GM12892 (cell line): ENCODE measurements around the gene CRMP1.

Source experiments
- POLR2A ChIP-seq: IDR thresholded peaks from 2 replicates; pipeline ENCODE4 v1.6.1; 2011; ENCODE audit warnings: low read depth, low read length, control low read depth
- POLR2AphosphoS5 ChIP-seq: IDR thresholded peaks from 2 replicates; pipeline ENCODE4 v1.6.1; 2011; ENCODE audit warnings: low read depth, low read length, control low read depth
- TAF1 ChIP-seq: IDR thresholded peaks from 2 replicates; pipeline ENCODE4 v1.6.1; 2011; ENCODE audit warnings: low read depth, mild to moderate bottlenecking, control low read depth, low read length, borderline replicate concordance

DNA sequence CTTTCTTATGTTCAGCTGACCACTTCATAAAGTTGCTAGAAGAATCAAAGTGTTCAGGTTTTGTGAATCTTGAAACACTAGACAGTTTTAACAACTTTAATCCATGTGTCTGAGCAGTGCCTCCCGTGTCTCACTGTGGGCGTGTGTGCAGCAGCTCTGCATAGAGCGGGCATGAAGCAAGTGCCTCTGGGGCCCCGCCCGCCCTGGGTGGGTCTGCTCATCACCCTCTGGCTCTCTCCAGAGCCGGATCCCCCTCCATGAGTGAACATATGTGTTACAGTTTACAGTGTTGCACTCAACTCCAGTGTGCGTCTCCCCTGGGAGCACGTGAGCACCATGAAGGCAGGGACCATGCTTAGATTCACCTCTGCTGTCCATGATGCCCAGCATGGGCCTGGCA, 37.6 kb upstream of the CRMP1 start:
- no peak for TF ChIP-seq TAF1
- TF ChIP-seq POLR2AphosphoS5 = no peak
- TF ChIP-seq POLR2A = no peak
